Esophagus muscularis mucosa (tissue), 4 donors: Measurements from ENCODE around the gene HAPSTR1.

ENCODE experiments used
- EP300 ChIP-seq: sonication (generic); formaldehyde crosslinking; IDR thresholded peaks from one replicate; pipeline ENCODE4 v1.6.1; 2017; ENCODE audit warnings: antibody characterized with exemption
- POLR2AphosphoS5 ChIP-seq, 2 donors: sonication (generic); formaldehyde crosslinking; IDR thresholded peaks; one replicate each; pipeline ENCODE4 v1.6.1; 2017; ENCODE audit warnings: antibody characterized with exemption in 2 of 2
- TF ChIP-seq, protein P1 (sequence below), 3 experiments: fragments of 200-600 bp in 2 of 3; fragments of 450-650 bp in 1 of 3; sonication (generic) in 2 of 3; IDR thresholded peaks; one replicate each; pipeline ENCODE4 v1.5.1; 2017 to 2019; ENCODE audit warnings: antibody characterized with exemption in 3 of 3, mild to moderate bottlenecking in 2 of 3, moderate library complexity in 1 of 3

DNA sequence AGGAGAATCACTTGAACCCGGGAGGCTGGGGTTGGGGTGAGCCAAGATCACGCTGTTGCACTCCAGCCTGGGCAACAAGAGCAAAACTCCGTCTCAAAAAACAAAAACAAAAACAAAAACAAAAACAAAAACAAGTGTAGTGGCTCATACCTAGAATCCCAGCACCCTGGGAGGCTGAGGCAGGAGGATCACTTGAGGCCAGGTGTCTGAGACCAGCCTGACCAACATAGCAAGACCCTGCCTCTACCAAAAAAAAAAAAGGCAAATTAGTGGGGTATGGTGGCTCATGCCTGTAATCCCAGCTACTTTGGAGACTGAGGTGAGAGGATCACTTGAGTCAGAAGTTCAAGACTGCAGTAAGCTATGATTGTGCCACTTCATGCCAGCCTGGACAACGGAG lies 26.4 kb upstream of the HAPSTR1 start:
- TF ChIP-seq EP300: no peak
- TF ChIP-seq, protein P1, sequence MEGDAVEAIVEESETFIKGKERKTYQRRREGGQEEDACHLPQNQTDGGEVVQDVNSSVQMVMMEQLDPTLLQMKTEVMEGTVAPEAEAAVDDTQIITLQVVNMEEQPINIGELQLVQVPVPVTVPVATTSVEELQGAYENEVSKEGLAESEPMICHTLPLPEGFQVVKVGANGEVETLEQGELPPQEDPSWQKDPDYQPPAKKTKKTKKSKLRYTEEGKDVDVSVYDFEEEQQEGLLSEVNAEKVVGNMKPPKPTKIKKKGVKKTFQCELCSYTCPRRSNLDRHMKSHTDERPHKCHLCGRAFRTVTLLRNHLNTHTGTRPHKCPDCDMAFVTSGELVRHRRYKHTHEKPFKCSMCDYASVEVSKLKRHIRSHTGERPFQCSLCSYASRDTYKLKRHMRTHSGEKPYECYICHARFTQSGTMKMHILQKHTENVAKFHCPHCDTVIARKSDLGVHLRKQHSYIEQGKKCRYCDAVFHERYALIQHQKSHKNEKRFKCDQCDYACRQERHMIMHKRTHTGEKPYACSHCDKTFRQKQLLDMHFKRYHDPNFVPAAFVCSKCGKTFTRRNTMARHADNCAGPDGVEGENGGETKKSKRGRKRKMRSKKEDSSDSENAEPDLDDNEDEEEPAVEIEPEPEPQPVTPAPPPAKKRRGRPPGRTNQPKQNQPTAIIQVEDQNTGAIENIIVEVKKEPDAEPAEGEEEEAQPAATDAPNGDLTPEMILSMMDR (IDR thresholded peaks at IDR 0.05): no peak
- no peak for TF ChIP-seq POLR2AphosphoS5 (IDR thresholded peaks at IDR 0.05)
